Measurements from ENCODE around the gene PNPLA3.

DNA sequence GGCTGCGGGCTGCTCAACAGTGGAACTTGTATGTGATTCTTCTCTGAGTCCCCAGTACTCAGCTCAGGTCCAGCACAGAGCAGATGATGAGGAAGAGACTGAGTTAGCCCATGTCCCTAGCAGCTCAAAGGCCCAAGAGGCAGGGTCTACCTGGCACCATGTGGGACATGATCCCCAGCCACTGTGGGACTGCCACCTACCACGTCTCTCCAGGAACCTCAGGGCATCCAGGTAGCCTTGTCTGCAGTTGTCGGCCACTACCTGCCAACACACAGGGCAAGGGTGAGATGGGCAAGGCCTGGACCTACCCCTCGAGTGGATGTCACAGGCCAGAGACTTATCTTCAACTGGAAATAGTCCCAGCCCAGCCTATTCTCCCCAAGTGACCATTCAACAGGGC, 36.2 kb upstream of the PNPLA3 start:
- TF ChIP-seq, protein P1, sequence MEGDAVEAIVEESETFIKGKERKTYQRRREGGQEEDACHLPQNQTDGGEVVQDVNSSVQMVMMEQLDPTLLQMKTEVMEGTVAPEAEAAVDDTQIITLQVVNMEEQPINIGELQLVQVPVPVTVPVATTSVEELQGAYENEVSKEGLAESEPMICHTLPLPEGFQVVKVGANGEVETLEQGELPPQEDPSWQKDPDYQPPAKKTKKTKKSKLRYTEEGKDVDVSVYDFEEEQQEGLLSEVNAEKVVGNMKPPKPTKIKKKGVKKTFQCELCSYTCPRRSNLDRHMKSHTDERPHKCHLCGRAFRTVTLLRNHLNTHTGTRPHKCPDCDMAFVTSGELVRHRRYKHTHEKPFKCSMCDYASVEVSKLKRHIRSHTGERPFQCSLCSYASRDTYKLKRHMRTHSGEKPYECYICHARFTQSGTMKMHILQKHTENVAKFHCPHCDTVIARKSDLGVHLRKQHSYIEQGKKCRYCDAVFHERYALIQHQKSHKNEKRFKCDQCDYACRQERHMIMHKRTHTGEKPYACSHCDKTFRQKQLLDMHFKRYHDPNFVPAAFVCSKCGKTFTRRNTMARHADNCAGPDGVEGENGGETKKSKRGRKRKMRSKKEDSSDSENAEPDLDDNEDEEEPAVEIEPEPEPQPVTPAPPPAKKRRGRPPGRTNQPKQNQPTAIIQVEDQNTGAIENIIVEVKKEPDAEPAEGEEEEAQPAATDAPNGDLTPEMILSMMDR (conservative IDR thresholded peaks at IDR 0.05; ENCODE audit: low read length) = no peak
- TF ChIP-seq EZH2phosphoT487 (IDR thresholded peaks at IDR 0.05; ENCODE audit: borderline replicate concordance) = no peak

Measured in Loucy (cell line).